ENCODE data around the gene PTPN14. TPM values are rescaled to one million over a fixed set of nuclear protein-coding genes. Genes with fewer than 3 reads are reported as not detected.

Gene PTPN14
- polyA plus RNA-seq, 3 donors, result 2.0 to 8.8 (median 7.3) TPM

- no peak overlapping the region for H3K27ac ChIP-seq (ENCODE audit: low read depth, low read length)
Measured at GRCh38 chr1:214344897-214345296, 206.5 kb downstream of the PTPN14 start.

- H3K27ac ChIP-seq (ENCODE audit: low read depth, low read length), result no peak overlapping the region
Measured at GRCh38 chr1:214342525-214342924, 208.9 kb downstream of the PTPN14 start.

GRCh38 chr1:214341932-214342331 lies 209.5 kb downstream of the PTPN14 start:
- 75 to 89% (median 84%) methylated on average over 3 of the region's 3 CpGs for WGBS, 3 donors
- H3K27ac ChIP-seq (ENCODE audit: low read depth, low read length), result no peak overlapping the region

GRCh38 chr1:214341459-214341858 lies 209.9 kb downstream of the PTPN14 start:
- WGBS, 3 donors, result 78 to 93% (median 91%) methylated on average over 3 of the region's 3 CpGs
- no peak overlapping the region for H3K27ac ChIP-seq (ENCODE audit: low read depth, low read length)

- no peak overlapping the region for H3K27ac ChIP-seq (ENCODE audit: low read depth, low read length)
- WGBS, 3 donors, result 74 to 84% (median 79%) methylated on average over 4 of the region's 4 CpGs
Measured at GRCh38 chr1:214338212-214338611, 213.2 kb downstream of the PTPN14 start.

- H3K27ac ChIP-seq (ENCODE audit: low read depth, low read length), result no peak overlapping the region
- WGBS, 3 donors, result 47 to 57% (median 54%) methylated on average over 6 of the region's 6 CpGs
Measured at GRCh38 chr1:214337511-214337910, 213.9 kb downstream of the PTPN14 start.

- H3K27ac ChIP-seq (ENCODE audit: low read depth, low read length), result no peak overlapping the region
- WGBS, 3 donors, result 40 to 64% (median 51%) methylated on average over 2 of the region's 2 CpGs
Measured at GRCh38 chr1:214337015-214337414, 214.4 kb downstream of the PTPN14 start.

- H3K27ac ChIP-seq (ENCODE audit: low read depth, low read length), result no peak overlapping the region
- WGBS, 3 donors, result 94 to 96% (median 94%) methylated on average over 4 of the region's 4 CpGs
Measured at GRCh38 chr1:214335567-214335966, 215.8 kb downstream of the PTPN14 start.

- H3K27ac ChIP-seq (ENCODE audit: low read depth, low read length), result no peak overlapping the region
- WGBS, 3 donors, result 69 to 72% (median 69%) methylated on average over 6 of the region's 6 CpGs
Measured at GRCh38 chr1:214332946-214333798, 218.2 kb downstream of the PTPN14 start.

- 67 to 79% (median 70%) methylated on average over 9 of the region's 9 CpGs for WGBS, 3 donors
- H3K27ac ChIP-seq (ENCODE audit: low read depth, low read length), result no peak overlapping the region
Measured at GRCh38 chr1:214331827-214332423, 219.5 kb downstream of the PTPN14 start.

GRCh38 chr1:214331180-214331579 lies 220.2 kb downstream of the PTPN14 start:
- H3K27ac ChIP-seq (ENCODE audit: low read depth, low read length), result no peak overlapping the region
- 83 to 91% (median 83%) methylated on average over 1 of the region's 1 CpG for WGBS, 3 donors

- no peak overlapping the region for H3K27ac ChIP-seq (ENCODE audit: low read depth, low read length)
- WGBS, 3 donors, result 82 to 88% (median 83%) methylated on average over 12 of the region's 12 CpGs
Measured at GRCh38 chr1:214330715-214331114, 220.7 kb downstream of the PTPN14 start.

GRCh38 chr1:214330222-214330621 lies 221.2 kb downstream of the PTPN14 start:
- H3K27ac ChIP-seq (ENCODE audit: low read depth, low read length), result no peak overlapping the region
- WGBS, 3 donors, result 85 to 91% (median 90%) methylated on average over 3 of the region's 3 CpGs

- 89 to 96% (median 90%) methylated on average over 20 of the region's 20 CpGs for WGBS, 3 donors
- no peak overlapping the region for H3K27ac ChIP-seq (ENCODE audit: low read depth, low read length)
Measured at GRCh38 chr1:214329470-214330220, 221.8 kb downstream of the PTPN14 start.

- no peak overlapping the region for H3K27ac ChIP-seq (ENCODE audit: low read depth, low read length)
- 59 to 63% (median 62%) methylated on average over 11 of the region's 11 CpGs for WGBS, 3 donors
Measured at GRCh38 chr1:214328770-214329469, 222.5 kb downstream of the PTPN14 start.

GRCh38 chr1:214327514-214327913 lies 223.9 kb downstream of the PTPN14 start:
- H3K27ac ChIP-seq (ENCODE audit: low read depth, low read length), result no peak overlapping the region
- 39 to 77% (median 54%) methylated on average over 1 of the region's 1 CpG for WGBS, 3 donors

- 72 to 78% (median 74%) methylated on average over 5 of the region's 5 CpGs for WGBS, 3 donors
- H3K27ac ChIP-seq (ENCODE audit: low read depth, low read length), result no peak overlapping the region
Measured at GRCh38 chr1:214326406-214326805, 225.0 kb downstream of the PTPN14 start.

- WGBS, 3 donors, result 95 to 97% (median 96%) methylated on average over 8 of the region's 8 CpGs
- no peak overlapping the region for H3K27ac ChIP-seq (ENCODE audit: low read depth, low read length)
Measured at GRCh38 chr1:214324896-214325800, 226.3 kb downstream of the PTPN14 start.

All from adipose tissue (tissue), 3 donors.